IMR-90 (cell line): ENCODE measurements around the gene RHBDL1. TPM values are rescaled to one million over a fixed set of nuclear protein-coding genes. Genes with fewer than 3 reads are reported as not detected.

Source experiments
- ATAC-seq: fragments of 200-7000 bp; cut with Tn5 transposase; 2 replicates; pipeline ENCODE4 v1.9.1; 2020; ENCODE audit warnings: low read depth, mild to moderate bottlenecking, moderate library complexity
- BruUV-seq: library from RNA; stranded (reverse); fragments of 400-500 nt; replicated peaks from 2 replicates; lab custom pipeline; 2021; lab: Mats Ljungman, UMichigan
- CTCF ChIA-PET: fragments of 300-600 bp; formaldehyde crosslinking; extraction: SDS; loops from one replicate; lab custom pipeline; 2021; ENCODE audit warnings: antibody characterized with exemption; lab: Yijun Ruan, JAX
- POLR2A ChIA-PET: fragments of 300-600 bp; sonication (Branson Sonifier 250); formaldehyde crosslinking; loops from one replicate; lab custom pipeline; 2022; ENCODE audit warnings: antibody characterized with exemption; ENCODE audit not compliant: unreplicated experiment; lab: Charles Lee
- DNase-seq: peaks from one replicate; pipeline ENCODE4 v3.0.0; 2013
- H2AFZ ChIP-seq: replicated peaks from 2 replicates; pipeline ENCODE3; 2013; ENCODE audit warnings: low read length, mild to moderate bottlenecking; ENCODE audit not compliant: poor library complexity
- H2AK5ac ChIP-seq: 2 replicates; pipeline ENCODE4 v1.6.1; 2013; ENCODE audit warnings: low read depth, low read length, inconsistent platforms
- H2AK9ac ChIP-seq: replicated peaks from 2 replicates; pipeline ENCODE3; 2013; ENCODE audit warnings: mild to moderate bottlenecking, low read depth, low read length, moderate library complexity; ENCODE audit not compliant: poor library complexity
- H2BK120ac ChIP-seq: 2 replicates; pipeline ENCODE4 v1.6.1; 2013; ENCODE audit warnings: low read depth, low read length, inconsistent platforms
- H2BK15ac ChIP-seq: 3 replicates; pipeline ENCODE4 v1.6.1; 2013; ENCODE audit warnings: low read depth, low read length, inconsistent platforms
- H2BK20ac ChIP-seq: 2 replicates; pipeline ENCODE4 v1.6.1; 2013; ENCODE audit warnings: low read depth, mild to moderate bottlenecking, inconsistent platforms, low read length, moderate library complexity
- H2BK5ac ChIP-seq: 2 replicates; pipeline ENCODE4 v1.6.1; 2013; ENCODE audit warnings: mild to moderate bottlenecking, low read depth, low read length, inconsistent platforms; ENCODE audit not compliant: poor library complexity, severe bottlenecking
- H3K14ac ChIP-seq: replicated peaks from 2 replicates; pipeline ENCODE4 v1.6.1; 2013; ENCODE audit warnings: low read depth, low read length, inconsistent platforms
- H3K18ac ChIP-seq: 2 replicates; pipeline ENCODE4 v1.6.1; 2013; ENCODE audit warnings: low read depth, low read length, control low read depth
- H3K23ac ChIP-seq: 2 replicates; pipeline ENCODE4 v1.6.1; 2013; ENCODE audit warnings: low read depth, low read length, inconsistent platforms
- H3K27ac ChIP-seq: 2 replicates; pipeline ENCODE4 v1.5.1; 2013; ENCODE audit warnings: mild to moderate bottlenecking, control low read depth, low read length; ENCODE audit not compliant: insufficient read depth
- H3K27me3 ChIP-seq: 2 replicates; pipeline ENCODE4 v1.6.1; 2013; ENCODE audit warnings: low read length; ENCODE audit not compliant: control insufficient read depth, insufficient read depth
- H3K36me3 ChIP-seq: 2 replicates; pipeline ENCODE4 v1.6.1; 2013; ENCODE audit warnings: low read length, mixed read lengths; ENCODE audit not compliant: control insufficient read depth, insufficient read depth
- H3K4ac ChIP-seq: 2 replicates; pipeline ENCODE4 v1.6.1; 2013; ENCODE audit warnings: low read depth, low read length, inconsistent platforms
- H3K4me1 ChIP-seq: 2 replicates; pipeline ENCODE4 v1.6.1; 2013; ENCODE audit warnings: low read length, mixed read lengths; ENCODE audit not compliant: control insufficient read depth, insufficient read depth
- H3K4me2 ChIP-seq: 2 replicates; pipeline ENCODE4 v1.6.1; 2013; ENCODE audit warnings: low read depth, mild to moderate bottlenecking, control low read depth, low read length, moderate library complexity
- H3K4me3 ChIP-seq: 2 replicates; pipeline ENCODE4 v1.5.1; 2013; ENCODE audit warnings: low read depth, mild to moderate bottlenecking, control low read depth, low read length, moderate library complexity; ENCODE audit not compliant: insufficient read depth
- H3K56ac ChIP-seq: 2 replicates; pipeline ENCODE4 v1.6.1; 2013; ENCODE audit warnings: low read length, inconsistent platforms; ENCODE audit not compliant: insufficient read depth; ENCODE audit errors: extremely low read depth
- H3K79me1 ChIP-seq, 2 experiments: 2 replicates each; pipeline ENCODE4 v1.6.1; 2013; ENCODE audit warnings: low read length in 2 of 2, inconsistent platforms in 1 of 2, low read depth in 1 of 2
- H3K9ac ChIP-seq: 2 replicates; pipeline ENCODE4 v1.6.1; 2013; ENCODE audit warnings: low read depth, low read length, control low read depth
- H3K9me1 ChIP-seq: 2 replicates; pipeline ENCODE4 v1.6.1; 2013; ENCODE audit warnings: low read length, inconsistent platforms; ENCODE audit not compliant: insufficient read depth
- H3K9me3 ChIP-seq: 2 replicates; pipeline ENCODE4 v1.6.1; 2013; ENCODE audit warnings: low read length; ENCODE audit not compliant: control insufficient read depth, insufficient read depth
- H4K20me1 ChIP-seq: 2 replicates; pipeline ENCODE4 v1.6.1; 2013; ENCODE audit warnings: low read length, inconsistent platforms; ENCODE audit not compliant: insufficient read depth
- H4K5ac ChIP-seq: 2 replicates; pipeline ENCODE4 v1.6.1; 2013; ENCODE audit warnings: mild to moderate bottlenecking, low read depth, low read length, control low read depth
- H4K8ac ChIP-seq, 2 experiments: 2 replicates each; pipeline ENCODE4 v1.6.1; 2013; ENCODE audit warnings: low read depth in 2 of 2, low read length in 2 of 2, control low read depth in 1 of 2, inconsistent platforms in 1 of 2
- H4K91ac ChIP-seq: 2 replicates; pipeline ENCODE4 v1.6.1; 2013; ENCODE audit warnings: low read depth, low read length, inconsistent platforms; ENCODE audit not compliant: insufficient read depth
- CEBPB ChIP-seq: IDR thresholded peaks from 2 replicates; pipeline ENCODE4 v1.6.1; 2012; ENCODE audit warnings: low read depth, low read length, improper control_type of control experiment
- CHD1 ChIP-seq: IDR thresholded peaks from 2 replicates; pipeline ENCODE4 v1.6.1; 2012; ENCODE audit warnings: low read depth, low read length, improper control_type of control experiment
- FOS ChIP-seq: fragments of 150-350 bp; IDR thresholded peaks from 2 replicates; pipeline ENCODE4 v1.6.1; 2016; ENCODE audit warnings: low read depth, low read length
- MAFK ChIP-seq: IDR thresholded peaks from 2 replicates; pipeline ENCODE4 v1.6.1; 2012; ENCODE audit warnings: low read depth, low read length, improper control_type of control experiment
- MAZ ChIP-seq: IDR thresholded peaks from 2 replicates; pipeline ENCODE4 v1.6.1; 2012; ENCODE audit warnings: low read depth, mild to moderate bottlenecking, low read length, improper control_type of control experiment, moderate library complexity, borderline replicate concordance
- MXI1 ChIP-seq: IDR thresholded peaks from 2 replicates; pipeline ENCODE4 v1.6.1; 2012; ENCODE audit warnings: low read depth, mild to moderate bottlenecking, low read length, moderate library complexity, borderline replicate concordance
- NFE2L2 ChIP-seq: fragments of 150-350 bp; IDR thresholded peaks from 2 replicates; pipeline ENCODE4 v1.6.1; 2016; ENCODE audit warnings: low read depth, mild to moderate bottlenecking, low read length
- POLR2A ChIP-seq: IDR thresholded peaks from 2 replicates; pipeline ENCODE4 v1.6.1; 2012; ENCODE audit warnings: mild to moderate bottlenecking, low read depth, low read length
- RAD21 ChIP-seq: IDR thresholded peaks from 2 replicates; pipeline ENCODE4 v1.6.1; 2012; ENCODE audit warnings: low read length, improper control_type of control experiment
- RCOR1 ChIP-seq: IDR thresholded peaks from 2 replicates; pipeline ENCODE4 v1.6.1; 2012; ENCODE audit warnings: mild to moderate bottlenecking, low read length, improper control_type of control experiment; ENCODE audit not compliant: insufficient replicate concordance
- RFX5 ChIP-seq: IDR thresholded peaks from 2 replicates; pipeline ENCODE4 v1.8.0; 2012; ENCODE audit warnings: low read depth, mild to moderate bottlenecking, low read length, moderate library complexity
- SMC3 ChIP-seq: fragments of 150-350 bp; IDR thresholded peaks from 2 replicates; pipeline ENCODE4 v1.6.1; 2016; ENCODE audit warnings: low read depth, mild to moderate bottlenecking, antibody characterized with exemption, low read length, moderate library complexity
- WGBS, 2 experiments: methylation state at CpG; one replicate each; pipeline versions ENCODE4 v1.1.5 to v1.1.7; 2013; ENCODE audit warnings: missing lambda C conversion rate in 2 of 2; ENCODE audit not compliant: insufficient read length in 1 of 2; ENCODE audit errors: extremely low coverage in 2 of 2; 5-methylcytosine and 5-hydroxymethylcytosine counted together
- dilution Hi-C: fragments of 300-500 bp; cut with HindIII; formaldehyde crosslinking; loops from one replicate; pipeline ENCODE4 v1.14.3; 2018; ENCODE audit warnings: low sequenced_read_pairs; ENCODE audit not compliant: unreplicated experiment
- in situ Hi-C: fragments of 300-500 bp; cut with MboI; formaldehyde crosslinking; loops from 3 replicates; pipeline ENCODE4 v1.14.3; 2019; ENCODE audit warnings: low sequenced_read_pairs, inconsistent platforms, mixed read lengths
- intact Hi-C: fragments of 100-400 bp; cut with micrococcal nuclease; formaldehyde crosslinking; loops from 2 replicates; pipeline ENCODE4 v1.10.0; 2022
- polyA plus RNA-seq, 3 experiments: library from polyadenylated mRNA; depleted of rRNA; stranded (reverse); fragments of >200 nt; gene quantifications; 2 replicates each; pipeline ENCODE4 v1.2.3, GENCODE V29; 2012; ENCODE audit warnings: low replicate concordance in 1 of 3
- total RNA-seq: library from RNA; depleted of rRNA; stranded (reverse); fragments of >200 nt; gene quantifications from 2 replicates; pipeline ENCODE4 v1.2.3, GENCODE V29; 2012
- TF ChIP-seq, protein P1 (sequence below): conservative IDR thresholded peaks from 2 replicates; pipeline ENCODE4 v1.5.1; 2012; ENCODE audit warnings: mild to moderate bottlenecking, low read depth, low read length, improper control_type of control experiment
- TF ChIP-seq, protein P2 (sequence below): fragments of 150-350 bp; IDR thresholded peaks from 2 replicates; pipeline ENCODE4 v1.6.1; 2017; ENCODE audit warnings: mild to moderate bottlenecking, antibody characterized with exemption, low read length, low read depth

The RHBDL1 gene
- total and polyA plus RNA-seq, 2 of the 4 experiments (the other 2 are of a cell fraction), result 0.72 to 4.1 TPM

DNA sequence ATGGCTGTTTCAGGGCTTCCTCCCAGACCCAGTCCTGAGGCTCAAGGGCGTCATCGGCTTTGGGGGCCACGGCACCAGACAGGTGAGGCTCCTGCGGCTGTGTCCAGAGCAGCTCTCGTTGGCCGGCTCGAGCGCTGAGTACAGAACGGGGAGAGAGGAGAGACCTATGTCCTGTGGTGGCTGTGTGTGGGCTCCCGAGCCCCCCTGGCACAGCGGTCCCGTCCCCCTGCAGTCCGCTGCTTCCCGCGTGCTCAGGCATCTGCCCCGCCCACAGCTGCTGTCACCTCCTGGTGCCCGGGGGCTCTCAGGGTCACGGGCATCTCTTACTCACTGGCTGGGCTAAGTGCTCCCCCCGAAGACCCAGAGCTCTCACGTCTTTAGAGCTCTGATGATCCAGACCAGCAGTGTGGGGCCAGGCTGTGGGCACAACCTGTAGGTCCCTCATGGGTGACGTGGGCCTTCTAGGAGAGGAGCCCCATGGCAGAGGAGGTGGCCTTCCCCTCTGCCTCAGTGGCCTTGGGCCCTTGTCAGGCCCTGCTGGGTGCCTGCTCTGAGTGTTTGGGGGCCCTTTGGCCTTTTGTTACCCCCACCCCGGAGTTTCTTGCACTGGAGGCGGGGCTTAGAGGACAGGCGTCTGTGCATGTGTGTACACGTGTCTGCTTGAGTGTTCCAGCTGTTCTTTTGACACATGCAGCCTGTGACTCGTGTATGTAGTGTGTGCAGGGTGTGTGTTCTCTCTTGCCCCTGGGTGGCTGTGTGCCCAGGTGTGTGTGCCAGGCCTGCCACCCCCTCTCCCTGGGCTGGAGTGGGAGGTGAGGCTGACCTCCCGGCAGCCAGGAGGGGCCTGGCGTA lies 22.8 kb upstream of the RHBDL1 start:
- Histone ChIP-seq H3K23ac (no peak overlapping the region), H2BK5ac (no peak overlapping the region), H3K4ac (no peak overlapping the region), H3K9ac (no peak overlapping the region), H4K8ac (no peak overlapping the region), H3K4me3 (no peak overlapping the region), H2AFZ (no peak overlapping the region), H4K91ac (no peak overlapping the region), H2AK9ac (no peak overlapping the region), H3K56ac (no peak overlapping the region), H3K9me3 (no peaks in the 10 kb centered on the region), H3K79me1 (peaks cover 10 to 24% of the 10 kb centered on the region in 2 experiments; a peak in 3 of 4 replicates), H3K27ac (no peak overlapping the region), H3K18ac (no peak overlapping the region), H3K4me1 (peaks cover 12% of the 10 kb centered on the region), H2BK15ac (no peak overlapping the region), H3K36me3 (peaks cover 3% of the 10 kb centered on the region; the same call in 1 of the 2 replicates), H2BK120ac (no peak overlapping the region), H3K14ac (no peak overlapping the region), H2AK5ac (no peak overlapping the region), H4K20me1 (no peaks in the 10 kb centered on the region), H3K27me3 (no peaks in the 10 kb centered on the region), H3K9me1 (peaks cover 9% of the 10 kb centered on the region; the same call in 1 of the 2 replicates), H4K5ac (no peak overlapping the region), H3K4me2 (no peak overlapping the region), H2BK20ac (no peak overlapping the region)
- no TSS peak for BruUV-seq
- 73% methylated on average over 8 of the region's 28 CpGs; no CpG with 5 or more reads in 1 of the 2 experiments for WGBS, 2 experiments
- in situ Hi-C loops (no loop called here), dilution Hi-C loops (no loop called here), intact Hi-C loops (no loop called here)
- no peak for ATAC-seq
- ChIA-PET CTCF (interaction anchor here (0.7 kb wide), 1 partner anchor 809 kb away, joined by 3 read pairs; no protein-coding TSS in a partner anchor), POLR2A (no interaction called here)
- DNase-seq, result peak; percentile 13
- TF ChIP-seq POLR2A (no peak), CHD1 (no peak), RFX5 (no peak), MAFK (no peak), RAD21 (no peak), SMC3 (no peak), NFE2L2 (no peak), MXI1 (no peak), CEBPB (no peak), FOS (no peak), RCOR1 (no peak), MAZ (no peak)
- TF ChIP-seq, protein P1, sequence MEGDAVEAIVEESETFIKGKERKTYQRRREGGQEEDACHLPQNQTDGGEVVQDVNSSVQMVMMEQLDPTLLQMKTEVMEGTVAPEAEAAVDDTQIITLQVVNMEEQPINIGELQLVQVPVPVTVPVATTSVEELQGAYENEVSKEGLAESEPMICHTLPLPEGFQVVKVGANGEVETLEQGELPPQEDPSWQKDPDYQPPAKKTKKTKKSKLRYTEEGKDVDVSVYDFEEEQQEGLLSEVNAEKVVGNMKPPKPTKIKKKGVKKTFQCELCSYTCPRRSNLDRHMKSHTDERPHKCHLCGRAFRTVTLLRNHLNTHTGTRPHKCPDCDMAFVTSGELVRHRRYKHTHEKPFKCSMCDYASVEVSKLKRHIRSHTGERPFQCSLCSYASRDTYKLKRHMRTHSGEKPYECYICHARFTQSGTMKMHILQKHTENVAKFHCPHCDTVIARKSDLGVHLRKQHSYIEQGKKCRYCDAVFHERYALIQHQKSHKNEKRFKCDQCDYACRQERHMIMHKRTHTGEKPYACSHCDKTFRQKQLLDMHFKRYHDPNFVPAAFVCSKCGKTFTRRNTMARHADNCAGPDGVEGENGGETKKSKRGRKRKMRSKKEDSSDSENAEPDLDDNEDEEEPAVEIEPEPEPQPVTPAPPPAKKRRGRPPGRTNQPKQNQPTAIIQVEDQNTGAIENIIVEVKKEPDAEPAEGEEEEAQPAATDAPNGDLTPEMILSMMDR, result no peak
- TF ChIP-seq, protein P2, sequence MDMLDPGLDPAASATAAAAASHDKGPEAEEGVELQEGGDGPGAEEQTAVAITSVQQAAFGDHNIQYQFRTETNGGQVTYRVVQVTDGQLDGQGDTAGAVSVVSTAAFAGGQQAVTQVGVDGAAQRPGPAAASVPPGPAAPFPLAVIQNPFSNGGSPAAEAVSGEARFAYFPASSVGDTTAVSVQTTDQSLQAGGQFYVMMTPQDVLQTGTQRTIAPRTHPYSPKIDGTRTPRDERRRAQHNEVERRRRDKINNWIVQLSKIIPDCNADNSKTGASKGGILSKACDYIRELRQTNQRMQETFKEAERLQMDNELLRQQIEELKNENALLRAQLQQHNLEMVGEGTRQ, result no peak
